IPS-15b (cell line): Measurements from ENCODE around the gene PTTG1IP2.

Source experiments
- H3K27me3 ChIP-seq: one replicate; pipeline ENCODE4 v1.6.1; 2013; ENCODE audit warnings: low read length; ENCODE audit not compliant: control insufficient read depth, insufficient read depth
- H3K36me3 ChIP-seq: one replicate; pipeline ENCODE4 v1.6.1; 2013; ENCODE audit warnings: low read length; ENCODE audit not compliant: control insufficient read depth, insufficient read depth
- H3K4me1 ChIP-seq: one replicate; pipeline ENCODE4 v1.6.1; 2013; ENCODE audit warnings: mild to moderate bottlenecking, low read length; ENCODE audit not compliant: control insufficient read depth, insufficient read depth
- H3K4me3 ChIP-seq: one replicate; pipeline ENCODE4 v1.5.1; 2013; ENCODE audit warnings: low read depth, low read length
- H3K9ac ChIP-seq: one replicate; pipeline ENCODE4 v1.6.1; 2013; ENCODE audit warnings: low read depth, mild to moderate bottlenecking, low read length
- H3K9me3 ChIP-seq: one replicate; pipeline ENCODE4 v1.6.1; 2013; ENCODE audit warnings: mild to moderate bottlenecking, low read length; ENCODE audit not compliant: control insufficient read depth, insufficient read depth

Gene PTTG1IP2

GRCh38 chr7:90469554-90469953 is at the start of gene PTTG1IP2:
PTTG1IP2 (plus strand) TSS chr7:90469639; CDS start chr7:90469787, 148 bp downstream.
- H3K36me3 ChIP-seq, result no peaks in the 10 kb centered on the region
- no peak within 1 kb of the TSS for H3K4me3 ChIP-seq
- H3K27me3 ChIP-seq, result no peaks in the 10 kb centered on the region
- H3K4me1 ChIP-seq, result no peaks in the 10 kb centered on the region
- H3K9me3 ChIP-seq, result peaks cover 6% of the 10 kb centered on the region
- no peak within 1 kb of the TSS for H3K9ac ChIP-seq

- Histone ChIP-seq H3K9ac (no peak overlapping the region), H3K36me3 (no peaks in the 10 kb centered on the region), H3K4me3 (no peak overlapping the region), H3K27me3 (no peaks in the 10 kb centered on the region), H3K4me1 (no peaks in the 10 kb centered on the region), H3K9me3 (peaks cover 5% of the 10 kb centered on the region)
Measured at GRCh38 chr7:90421651-90422050, 47.8 kb upstream of the PTTG1IP2 start.

GRCh38 chr7:90424720-90425119 is 44.7 kb upstream of the PTTG1IP2 start:
- Histone ChIP-seq H3K4me3 (no peak overlapping the region), H3K27me3 (no peaks in the 10 kb centered on the region), H3K4me1 (no peaks in the 10 kb centered on the region), H3K9me3 (peaks cover 5% of the 10 kb centered on the region), H3K36me3 (no peaks in the 10 kb centered on the region), H3K9ac (no peak overlapping the region)

- no peak overlapping the region for H3K4me3 ChIP-seq
- peaks cover 5% of the 10 kb centered on the region for H3K9me3 ChIP-seq
- no peaks in the 10 kb centered on the region for H3K4me1 ChIP-seq
- no peaks in the 10 kb centered on the region for H3K27me3 ChIP-seq
- H3K36me3 ChIP-seq, result no peaks in the 10 kb centered on the region
- no peak overlapping the region for H3K9ac ChIP-seq
Measured at GRCh38 chr7:90425376-90425775, 44.1 kb upstream of the PTTG1IP2 start.

- Histone ChIP-seq H3K9ac (no peak overlapping the region), H3K27me3 (no peaks in the 10 kb centered on the region), H3K4me1 (no peaks in the 10 kb centered on the region), H3K9me3 (peaks cover 7% of the 10 kb centered on the region), H3K4me3 (no peak overlapping the region), H3K36me3 (no peaks in the 10 kb centered on the region)
Measured at GRCh38 chr7:90430614-90431460, 38.6 kb upstream of the PTTG1IP2 start.

GRCh38 chr7:90432752-90433151 is 36.7 kb upstream of the PTTG1IP2 start:
- Histone ChIP-seq H3K4me1 (no peaks in the 10 kb centered on the region), H3K27me3 (no peaks in the 10 kb centered on the region), H3K9me3 (peaks cover 7% of the 10 kb centered on the region), H3K4me3 (no peak overlapping the region), H3K36me3 (no peaks in the 10 kb centered on the region), H3K9ac (no peak overlapping the region)

GRCh38 chr7:90433221-90433620 is 36.2 kb upstream of the PTTG1IP2 start:
- Histone ChIP-seq H3K9ac (no peak overlapping the region), H3K36me3 (no peaks in the 10 kb centered on the region), H3K4me1 (no peaks in the 10 kb centered on the region)

GRCh38 chr7:90445633-90446032 is 23.8 kb upstream of the PTTG1IP2 start:
- H3K36me3 ChIP-seq, result no peaks in the 10 kb centered on the region
- H3K4me1 ChIP-seq, result no peaks in the 10 kb centered on the region
- H3K27me3 ChIP-seq, result no peaks in the 10 kb centered on the region

More at GRCh38 chr7:90433221-90433620, 36.2 kb upstream of the PTTG1IP2 start:
- H3K9me3 ChIP-seq, result peaks cover 7% of the 10 kb centered on the region
- no peaks in the 10 kb centered on the region for H3K27me3 ChIP-seq
- no peak overlapping the region for H3K4me3 ChIP-seq

GRCh38 chr7:90446137-90446899 is 23.1 kb upstream of the PTTG1IP2 start:
- Histone ChIP-seq H3K4me3 (no peak overlapping the region), H3K9ac (no peak overlapping the region), H3K9me3 (no peaks in the 10 kb centered on the region), H3K36me3 (no peaks in the 10 kb centered on the region), H3K27me3 (no peaks in the 10 kb centered on the region), H3K4me1 (no peaks in the 10 kb centered on the region)

More at GRCh38 chr7:90445633-90446032, 23.8 kb upstream of the PTTG1IP2 start:
- Histone ChIP-seq H3K9ac (no peak overlapping the region), H3K9me3 (no peaks in the 10 kb centered on the region), H3K4me3 (no peak overlapping the region)

- no peaks in the 10 kb centered on the region for H3K9me3 ChIP-seq
- H3K4me1 ChIP-seq, result no peaks in the 10 kb centered on the region
- H3K27me3 ChIP-seq, result peaks cover 5% of the 10 kb centered on the region
- H3K36me3 ChIP-seq, result no peaks in the 10 kb centered on the region
- no peak overlapping the region for H3K4me3 ChIP-seq
- no peak overlapping the region for H3K9ac ChIP-seq
Measured at GRCh38 chr7:90453259-90453891, 16.1 kb upstream of the PTTG1IP2 start.

GRCh38 chr7:90453931-90454330 is 15.5 kb upstream of the PTTG1IP2 start:
- Histone ChIP-seq H3K9me3 (no peaks in the 10 kb centered on the region), H3K4me3 (no peak overlapping the region), H3K4me1 (no peaks in the 10 kb centered on the region), H3K9ac (no peak overlapping the region), H3K27me3 (peaks cover 5% of the 10 kb centered on the region), H3K36me3 (no peaks in the 10 kb centered on the region)
